Occipital lobe (tissue), 2 donors: ENCODE data around the gene SNRPN. TPM values are rescaled to one million over a fixed set of nuclear protein-coding genes. Genes with fewer than 3 reads are reported as not detected.
"Not testable (repeated sequence)": the region's sequence is repeated elsewhere in the genome, so short reads cannot be mapped to it uniquely, and the experiment has no call there.

Experiments
- DNase-seq: peaks from one replicate; lab custom pipeline; 2025; lab: John Stamatoyannopoulos, UW
- total RNA-seq: library from RNA; depleted of rRNA; stranded (reverse); fragments of >200 nt; gene quantifications from one replicate; pipeline ENCODE4 v1.2.3, GENCODE V29; 2014

Gene SNRPN
- 175 TPM for total RNA-seq

DNA sequence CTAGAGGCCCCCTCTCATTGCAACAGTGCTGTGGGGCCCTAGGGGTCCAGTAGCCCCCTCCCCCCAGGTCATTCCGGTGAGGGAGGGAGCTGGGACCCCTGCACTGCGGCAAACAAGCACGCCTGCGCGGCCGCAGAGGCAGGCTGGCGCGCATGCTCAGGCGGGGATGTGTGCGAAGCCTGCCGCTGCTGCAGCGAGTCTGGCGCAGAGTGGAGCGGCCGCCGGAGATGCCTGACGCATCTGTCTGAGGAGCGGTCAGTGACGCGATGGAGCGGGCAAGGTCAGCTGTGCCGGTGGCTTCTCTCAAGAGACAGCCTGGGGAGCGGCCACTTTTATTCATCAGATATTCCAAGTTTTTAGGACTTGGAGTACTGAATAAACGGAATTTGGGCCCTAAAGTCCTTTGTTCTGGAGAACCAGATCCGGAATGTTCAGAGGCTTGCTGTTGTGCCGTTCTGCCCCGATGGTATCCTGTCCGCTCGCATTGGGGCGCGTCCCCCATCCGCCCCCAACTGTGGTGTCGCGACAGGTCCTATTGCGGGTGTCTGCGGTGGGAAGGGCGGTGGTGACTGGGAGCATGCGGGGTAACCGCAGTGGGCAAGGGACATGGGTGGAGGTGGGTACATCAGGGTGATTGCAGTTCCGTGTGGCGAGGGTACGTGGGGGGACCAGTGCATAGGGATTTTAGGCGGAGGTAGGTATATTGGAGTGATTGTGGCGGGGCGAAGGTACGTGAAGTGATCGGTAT is at the start of gene SNRPN, which contains the start of gene SNURF:
TSS of gene SNRPN (plus strand) at position 205 of the 748 bp plus-strand sequence. CDS start 19,467 bp downstream, outside the sequence.
TSS of gene SNURF (plus strand) at position 205 of the 748 bp plus-strand sequence. CDS start at position 267, 62 bp downstream.
- peak; percentile 63 for DNase-seq

DNA sequence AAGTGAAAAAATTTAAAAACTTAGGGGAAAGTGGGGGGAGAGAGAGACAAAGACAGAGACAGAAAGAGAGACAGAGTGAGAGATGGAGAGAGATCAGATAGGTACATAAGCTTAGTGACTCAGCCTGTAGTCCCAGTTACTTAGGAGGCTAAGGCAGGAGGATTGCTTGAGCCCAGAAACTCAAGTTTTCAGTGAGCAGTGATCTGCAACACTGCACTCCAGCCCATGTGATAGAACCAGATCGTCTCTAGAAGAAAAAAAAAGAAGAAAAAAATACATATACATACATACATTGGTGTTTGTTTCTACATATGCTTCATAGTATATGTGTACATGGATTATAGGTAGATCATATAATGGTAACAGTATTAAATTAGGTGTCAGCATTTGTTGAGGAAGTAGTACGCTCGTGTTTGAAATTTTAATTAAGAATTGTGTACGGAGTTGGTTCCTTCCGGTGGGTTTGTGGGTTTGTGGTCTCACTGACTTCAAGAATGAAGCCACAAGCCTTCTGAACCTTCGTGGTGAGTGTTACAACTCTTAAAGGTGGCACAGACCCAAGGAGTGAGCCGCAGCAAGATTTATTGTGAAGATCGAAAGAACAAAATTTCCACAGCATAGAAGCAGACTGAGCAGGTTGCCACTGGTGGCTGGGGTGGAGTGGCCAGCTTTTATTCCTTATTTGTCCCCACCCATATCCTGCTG is 38.3 kb upstream of the SNRPN start:
- no peak for DNase-seq

DNA sequence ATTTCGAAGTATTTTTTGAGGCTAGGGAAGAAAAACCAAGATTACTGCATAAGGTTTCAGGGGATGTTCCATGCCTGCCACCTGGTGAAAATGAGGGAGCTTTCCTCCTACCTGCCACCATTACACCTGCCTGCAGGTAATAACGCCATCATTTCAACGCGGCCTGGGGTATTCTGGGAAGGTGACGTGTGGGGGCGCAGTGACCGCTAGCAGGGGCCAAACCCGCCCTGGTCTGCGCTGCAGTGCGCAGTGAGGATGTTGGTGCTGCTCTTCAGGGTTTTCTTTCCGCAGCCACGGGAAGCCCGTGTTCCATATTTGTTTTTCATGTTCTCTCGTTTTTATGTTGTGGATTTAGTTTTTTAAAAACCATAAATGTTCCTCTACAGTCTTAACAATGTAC is 37.4 kb upstream of the SNRPN start:
- no peak for DNase-seq

DNA sequence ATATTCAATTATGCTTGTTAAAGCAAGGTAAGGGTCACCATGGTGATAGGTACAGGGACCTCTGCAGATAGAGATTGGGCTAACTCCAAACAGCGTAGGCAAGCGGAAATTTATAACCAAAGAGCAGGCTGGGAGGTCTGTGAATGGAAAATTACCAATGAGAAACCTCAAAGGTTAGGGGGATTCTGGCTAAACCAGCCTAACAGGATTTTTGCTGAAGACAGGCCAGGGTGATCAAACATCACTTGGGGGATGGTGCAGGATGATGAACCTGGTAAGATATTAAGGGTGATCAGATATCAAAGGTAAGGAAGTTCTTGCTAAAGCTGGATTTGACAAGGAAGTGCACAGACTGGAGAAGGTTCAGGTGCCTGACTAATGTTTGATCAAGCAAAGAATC is 35.3 kb upstream of the SNRPN start:
- DNase-seq, result no peak

DNA sequence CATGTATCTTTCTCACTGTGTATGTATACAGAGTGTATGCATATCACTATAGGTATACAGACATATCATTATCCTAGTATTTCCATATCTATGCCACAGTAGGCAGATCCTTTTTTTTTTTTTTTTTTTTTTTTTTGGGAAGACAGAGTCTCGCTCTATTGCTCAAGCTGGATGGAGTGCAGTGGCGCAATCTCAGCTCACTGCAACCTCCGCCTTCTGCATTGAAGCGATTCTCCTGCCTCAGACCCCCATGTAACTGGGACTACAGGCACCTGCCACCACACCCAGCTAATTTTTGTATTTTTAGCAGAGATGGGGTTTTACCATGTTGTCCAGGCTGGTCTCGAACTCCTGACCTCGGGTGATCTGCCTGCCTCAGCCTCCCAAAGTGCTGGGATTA is 32.0 kb upstream of the SNRPN start:
- DNase-seq, result not testable (repeated sequence)

DNA sequence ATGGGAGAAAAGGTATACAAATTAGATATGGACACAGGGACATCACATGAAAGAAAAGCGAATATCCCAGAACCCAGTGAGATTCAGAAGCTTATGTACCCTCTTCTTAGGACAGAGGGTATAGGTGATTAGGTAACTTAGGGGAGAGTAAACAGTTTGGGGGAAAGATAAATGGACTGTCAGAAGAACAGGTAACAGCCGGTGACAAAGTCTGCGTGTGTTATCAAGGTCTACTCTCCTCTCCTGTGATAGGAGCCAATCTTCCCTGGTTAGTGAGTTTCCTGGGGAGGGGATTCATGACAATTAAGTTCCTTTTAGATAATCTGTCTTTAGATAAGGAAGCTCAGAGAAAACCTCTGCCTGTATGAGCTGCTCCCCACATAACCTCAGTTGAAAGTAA is 30.6 kb upstream of the SNRPN start:
- no peak for DNase-seq

DNA sequence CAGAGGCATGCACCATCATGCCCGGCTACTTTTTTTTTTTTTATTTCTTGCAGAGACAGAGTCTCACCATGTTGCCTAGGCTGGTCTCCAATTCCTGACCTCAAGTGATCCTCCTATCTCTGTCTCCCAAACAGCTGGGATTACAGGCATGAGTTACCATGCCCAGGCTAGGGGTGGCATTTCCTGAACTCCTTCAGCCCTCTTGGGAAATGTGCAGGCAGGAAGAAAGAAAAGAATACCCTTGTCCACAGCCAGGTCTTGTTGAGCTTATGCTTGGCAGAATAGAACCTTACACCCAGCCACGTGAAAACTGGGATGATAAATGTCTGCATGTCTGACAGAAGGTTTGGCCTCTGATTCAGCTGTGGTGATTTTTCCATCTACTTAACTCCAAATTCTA is 30.2 kb upstream of the SNRPN start:
- no peak for DNase-seq

DNA sequence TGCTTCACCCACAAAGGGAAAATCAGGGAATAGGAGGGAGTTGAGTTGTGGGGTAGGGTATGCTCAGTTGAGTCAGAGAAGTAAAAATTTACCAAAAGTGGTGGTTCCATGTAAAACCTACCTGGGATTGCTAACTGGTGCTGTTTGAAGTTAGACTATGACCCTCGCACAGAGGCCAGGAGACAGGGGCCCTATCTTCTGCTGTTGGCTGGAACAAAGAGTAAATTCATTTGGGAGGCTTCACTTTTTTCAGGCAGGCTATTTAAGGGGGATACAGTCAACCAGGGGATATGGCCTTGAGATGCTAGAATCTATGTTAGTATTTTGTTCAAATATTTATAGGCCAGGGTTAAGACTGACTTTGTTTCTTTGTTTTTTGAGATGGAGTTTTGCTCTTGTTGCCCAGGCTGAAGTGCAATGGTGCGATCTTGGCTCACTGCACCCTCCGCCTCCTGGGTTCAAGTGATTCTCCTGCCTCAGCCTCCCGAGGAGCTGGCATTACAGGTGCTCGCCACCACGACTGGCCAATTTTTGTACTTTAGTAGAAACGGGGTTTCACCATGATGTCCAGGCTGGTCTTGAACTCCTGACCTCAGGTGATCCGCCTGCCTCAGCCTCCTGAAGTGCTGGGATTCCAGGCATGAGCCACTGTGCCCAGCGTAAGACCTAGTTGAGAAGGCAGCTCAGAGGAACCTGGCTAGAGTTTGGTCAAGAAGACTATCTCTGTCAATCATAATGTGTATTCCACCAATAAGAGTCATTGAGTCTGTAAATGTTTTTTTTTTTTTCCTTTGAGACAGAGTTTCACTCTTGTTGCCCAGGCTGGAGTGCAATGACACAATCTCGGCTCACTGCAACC is 22.7 kb upstream of the SNRPN start:
- DNase-seq, result not testable (repeated sequence)

DNA sequence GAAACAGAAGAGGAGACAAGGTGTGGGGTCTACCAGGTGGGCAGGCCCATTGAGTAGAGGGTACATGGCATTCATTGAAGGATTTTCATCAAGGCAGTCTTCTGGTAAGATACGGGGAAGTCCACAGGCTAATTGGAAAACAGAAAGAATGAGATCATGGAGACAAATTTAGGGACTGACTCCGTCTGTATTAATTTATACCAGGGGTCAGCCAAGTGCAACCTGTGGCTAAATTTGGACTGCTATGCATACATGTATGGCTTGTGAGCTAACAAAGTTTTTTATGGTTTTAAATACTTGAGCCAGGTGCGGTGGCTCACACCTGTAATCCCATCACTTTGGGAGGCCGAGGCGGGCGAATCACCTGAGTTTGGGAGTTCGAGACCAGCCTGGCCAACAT is 21.1 kb upstream of the SNRPN start:
- no peak for DNase-seq

DNA sequence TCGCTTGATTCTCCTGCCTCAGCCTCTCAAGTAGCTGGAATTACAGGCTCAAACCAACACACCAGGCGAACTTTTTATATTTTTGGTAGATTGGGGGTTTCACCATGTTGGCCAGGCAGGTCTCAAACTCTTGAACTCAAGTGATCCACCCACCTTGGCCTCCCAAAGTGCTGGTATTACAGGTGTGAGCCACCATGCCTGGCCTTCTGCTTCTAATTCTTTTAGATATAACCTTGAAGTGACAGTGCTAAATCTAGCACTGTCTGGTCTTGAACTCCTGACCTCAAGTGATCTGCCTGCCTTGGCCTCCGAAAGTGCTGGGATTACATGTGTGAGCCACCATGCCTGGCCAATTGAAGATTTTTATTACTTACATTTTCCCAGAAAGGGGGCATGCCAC is 16.6 kb upstream of the SNRPN start:
- not testable (repeated sequence) for DNase-seq

DNA sequence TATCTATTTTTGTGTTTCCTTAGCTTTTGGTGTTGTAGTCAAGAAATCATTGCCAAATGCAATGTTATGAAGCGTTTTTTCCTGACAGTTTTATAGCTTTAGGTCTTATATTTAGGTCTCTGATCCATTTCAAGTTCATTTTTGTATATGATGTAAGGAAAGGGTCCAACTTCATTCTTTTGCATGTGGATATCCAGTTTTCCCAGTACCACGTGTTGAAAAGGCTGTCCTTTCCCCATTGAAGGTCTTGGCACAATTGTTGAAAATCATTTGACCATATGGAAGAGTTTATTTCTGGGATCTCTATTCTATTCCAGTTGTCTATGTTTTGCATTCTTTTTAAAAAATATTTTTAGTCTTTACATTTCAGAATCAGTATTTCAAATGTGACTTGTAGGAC is 14.6 kb upstream of the SNRPN start:
- DNase-seq, result no peak

DNA sequence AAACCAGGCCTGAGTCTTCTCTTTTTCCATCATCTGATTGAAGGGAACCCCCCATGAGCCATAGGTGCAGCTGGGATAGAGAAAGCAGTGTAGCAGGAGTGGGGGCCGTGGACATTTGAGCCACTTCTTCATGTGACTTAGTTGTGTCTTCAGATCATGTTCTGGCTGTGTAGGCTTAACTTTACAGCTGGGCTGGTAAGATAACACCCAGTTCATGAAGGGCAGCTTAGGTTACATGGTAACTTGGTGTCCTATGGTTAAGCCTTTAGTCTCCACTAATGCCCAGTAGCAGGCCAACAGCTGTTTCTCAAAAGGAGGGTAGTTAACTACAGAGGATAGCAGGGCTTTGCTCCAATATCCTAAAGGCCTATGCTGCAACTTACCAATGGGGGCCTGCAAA is 11.4 kb upstream of the SNRPN start:
- no peak for DNase-seq

DNA sequence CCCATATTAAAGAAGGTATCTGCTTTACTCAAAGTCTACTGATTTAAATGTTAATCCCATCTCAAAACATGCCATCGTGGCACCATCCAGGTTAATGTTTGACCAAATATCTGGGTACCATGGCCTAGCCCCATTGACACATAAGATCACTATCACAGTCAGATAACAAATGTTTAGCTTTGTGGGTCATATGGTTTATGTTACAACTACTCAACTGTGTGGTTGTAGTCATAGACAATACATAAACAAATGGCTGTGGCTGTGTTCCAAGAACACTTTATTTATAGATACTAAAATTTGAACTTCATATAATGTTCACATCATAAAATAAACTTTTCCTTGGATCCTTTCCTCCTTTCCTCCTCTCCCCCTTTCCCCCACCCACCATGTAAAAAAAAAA is 9.8 kb upstream of the SNRPN start:
- DNase-seq, result no peak

DNA sequence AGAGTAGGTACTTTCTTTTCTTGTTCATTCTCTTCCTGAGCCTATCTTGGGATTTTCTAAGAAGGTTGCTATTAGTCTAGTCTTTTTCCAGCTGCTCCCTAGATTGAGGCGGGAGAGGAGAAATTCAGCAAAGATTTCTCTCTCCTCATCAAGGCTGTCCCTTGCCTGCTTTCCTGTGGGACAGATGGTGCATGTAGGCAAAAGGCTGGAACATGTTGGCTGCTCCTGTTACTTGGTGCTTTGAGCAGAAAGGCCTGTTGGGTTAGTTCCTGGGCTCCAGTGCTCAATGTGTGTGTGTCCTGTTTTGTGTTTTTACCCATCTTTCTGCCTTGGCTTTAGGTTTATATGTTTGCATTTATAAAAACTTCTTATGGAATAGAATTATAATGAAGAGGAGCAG is 9.1 kb upstream of the SNRPN start:
- DNase-seq, result no peak

DNA sequence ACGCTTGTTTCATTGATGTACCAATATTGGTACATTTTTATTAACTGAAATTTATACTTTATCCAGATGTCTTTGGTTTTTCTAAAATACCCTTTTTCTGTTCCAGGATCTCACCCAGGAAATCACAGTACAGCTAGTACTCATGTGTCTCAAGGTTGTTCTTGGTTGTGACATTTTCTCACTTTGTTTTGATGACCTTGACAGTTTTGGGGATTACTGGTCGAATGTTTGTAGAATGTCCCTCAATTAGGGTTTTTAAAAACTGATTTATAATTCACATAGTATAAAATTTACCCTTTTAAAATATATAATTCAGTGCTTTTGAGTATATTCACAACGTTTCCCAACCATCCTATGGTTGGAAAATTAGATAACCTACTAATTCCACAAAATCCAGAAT is 6.3 kb upstream of the SNRPN start:
- no peak for DNase-seq

DNA sequence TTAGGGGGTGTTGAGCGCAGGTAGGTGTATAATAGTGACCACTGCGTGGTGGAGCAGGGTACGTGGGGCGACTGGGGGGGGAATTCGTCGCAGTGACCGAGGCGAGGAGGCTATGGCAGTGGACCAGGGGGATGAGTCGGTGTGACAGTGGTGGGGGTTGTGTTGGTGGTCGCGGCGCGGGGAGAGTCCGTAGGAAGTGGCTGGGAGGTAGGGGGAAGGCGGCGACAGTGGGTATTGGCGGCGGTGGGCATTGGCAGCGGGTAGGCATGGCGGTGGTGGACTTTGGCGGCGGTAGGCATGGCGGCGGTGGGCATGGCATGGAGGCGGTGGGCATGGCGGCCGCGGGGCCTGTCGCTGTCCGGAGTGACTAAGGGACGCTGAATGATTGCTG is 739 bp downstream of the SNRPN start:
- no peak for DNase-seq

DNA sequence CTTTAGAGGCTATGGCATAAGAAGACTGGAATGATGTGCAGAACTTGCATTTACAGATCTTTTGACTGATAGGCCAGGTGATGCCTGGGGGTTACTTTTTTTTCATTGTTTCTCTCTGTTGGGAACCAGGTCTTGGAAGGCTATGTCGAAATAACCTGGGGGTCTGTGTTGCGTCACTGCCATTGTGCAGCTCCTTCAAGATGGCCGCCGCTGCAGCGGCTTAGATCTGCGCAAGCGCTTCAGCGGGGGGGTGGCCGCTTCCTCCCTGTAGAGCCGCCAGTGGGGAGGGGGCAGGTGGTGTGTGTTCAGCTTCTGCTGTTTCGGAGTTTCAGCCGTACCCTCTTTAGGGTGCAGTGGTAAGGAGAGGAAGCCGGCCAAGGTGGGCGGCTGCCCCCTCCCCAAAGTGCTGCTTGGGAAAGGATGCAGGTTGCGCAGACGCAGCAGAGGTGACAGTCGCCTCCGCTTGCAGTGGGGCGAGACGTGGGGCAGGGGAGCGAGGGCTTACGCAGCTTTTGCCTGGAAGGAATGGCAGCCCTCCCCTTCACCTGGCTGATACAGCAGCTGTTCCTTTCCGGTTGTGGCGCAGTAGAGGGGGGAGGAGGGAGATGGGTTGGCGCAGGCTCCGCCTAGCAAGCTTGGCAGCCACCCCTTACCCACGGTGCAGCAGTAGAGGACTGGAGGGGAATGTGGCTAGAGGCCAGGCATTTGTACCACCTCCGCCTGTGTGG is 1.5 kb downstream of the SNRPN start:
- DNase-seq, result peak; percentile 58

DNA sequence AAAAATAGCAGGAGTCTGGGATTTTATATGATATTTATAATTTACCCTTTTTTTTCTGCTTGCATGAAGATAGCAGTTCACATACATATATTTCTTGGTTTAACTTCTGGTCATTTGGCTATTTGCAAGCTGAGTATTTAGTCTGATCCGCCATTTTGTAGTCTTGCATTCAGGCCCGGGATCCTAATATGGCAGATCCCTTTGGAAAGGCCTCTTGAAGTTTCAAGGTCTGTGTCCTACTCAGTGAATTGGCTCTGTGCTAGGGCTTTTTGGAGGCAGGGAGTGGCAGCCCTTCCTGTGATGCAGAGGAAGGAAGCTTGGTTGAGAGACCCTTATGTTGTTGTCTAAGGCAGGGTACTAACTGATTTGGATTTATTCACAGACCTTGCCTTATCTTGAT is 2.9 kb downstream of the SNRPN start:
- DNase-seq, result no peak

DNA sequence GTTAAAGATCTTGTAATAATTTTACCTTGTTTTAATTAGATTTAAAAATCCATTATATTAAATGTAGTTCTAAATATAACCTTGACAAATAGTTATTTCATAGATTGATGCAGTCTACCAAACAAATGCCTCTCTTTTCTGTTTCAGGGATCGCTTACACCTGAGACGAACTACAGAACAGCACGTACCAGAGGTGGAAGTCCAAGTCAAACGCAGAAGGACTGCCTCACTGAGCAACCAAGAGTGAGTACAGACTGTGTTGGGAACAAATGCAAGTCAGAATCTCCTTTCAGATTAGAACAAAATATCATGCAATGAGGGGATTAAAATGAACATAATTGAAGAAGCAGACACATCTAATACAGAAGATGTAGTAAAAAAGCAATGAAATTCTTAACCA is 7.2 kb downstream of the SNRPN start:
- DNase-seq, result no peak

DNA sequence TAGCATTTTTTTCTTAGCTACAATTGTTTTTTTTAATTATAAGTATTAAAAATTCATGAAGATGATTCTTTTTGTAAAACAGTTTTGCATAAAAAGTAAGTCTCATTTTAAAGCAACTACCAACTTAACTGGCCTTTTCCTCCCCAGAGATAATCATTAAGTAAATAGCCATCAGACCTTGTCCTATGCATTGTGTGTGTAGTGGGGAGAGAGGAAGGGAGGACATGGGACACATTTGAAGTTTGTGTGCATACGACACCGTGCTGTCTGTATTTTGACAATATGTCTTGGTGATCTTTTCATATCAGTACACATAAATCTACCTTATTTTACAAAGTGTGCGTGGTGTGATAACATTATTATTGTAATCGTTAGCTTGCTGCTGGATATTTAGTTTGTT is 8.1 kb downstream of the SNRPN start:
- DNase-seq, result no peak

DNA sequence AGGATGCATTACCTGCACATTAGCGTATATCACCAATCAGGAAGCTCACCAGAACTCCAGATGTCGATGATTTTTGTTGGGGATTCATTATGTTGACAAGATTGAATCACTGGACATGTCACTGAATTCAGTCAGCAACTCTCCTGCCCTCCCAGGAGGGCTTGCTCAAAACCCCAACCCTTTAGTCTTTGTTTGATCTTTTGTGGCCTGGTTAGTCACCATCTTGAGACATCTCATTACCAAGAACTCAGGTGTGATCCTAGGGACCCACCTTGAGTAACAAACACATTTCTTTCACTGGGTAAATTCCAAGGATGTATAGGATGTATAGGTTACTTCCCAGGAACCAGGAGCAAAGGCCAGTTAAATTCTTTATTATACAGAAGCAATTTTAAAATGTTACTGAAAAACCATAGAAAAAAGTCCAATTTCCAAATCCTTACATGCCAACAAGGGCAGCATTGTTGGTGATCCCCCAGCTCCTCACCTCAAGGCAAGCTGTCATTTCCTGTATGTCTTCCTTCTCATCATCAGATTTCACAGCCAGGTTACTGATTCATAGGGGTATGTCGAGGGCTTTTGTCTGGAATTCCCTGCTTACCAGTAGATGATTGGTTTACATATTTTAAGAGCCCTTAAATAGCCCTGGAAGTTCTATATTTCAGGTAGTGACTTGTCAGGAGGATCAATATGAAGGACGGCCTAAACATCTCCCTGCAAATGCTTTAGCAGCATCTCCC is 11.7 kb downstream of the SNRPN start:
- DNase-seq, result no peak
